GM21367 (cell line): ENCODE results near the gene SLC31A2.
"Not testable (repeated sequence)": the region's sequence is repeated elsewhere in the genome, so short reads cannot be mapped to it uniquely, and the experiment has no call there.

Experiments used
- ATAC-seq: cut with Tn5 transposase; IDR thresholded peaks from one replicate; pipeline ENCODE4 v1.9.1; 2021; ENCODE audit not compliant: unreplicated experiment

The SLC31A2 gene

DNA sequence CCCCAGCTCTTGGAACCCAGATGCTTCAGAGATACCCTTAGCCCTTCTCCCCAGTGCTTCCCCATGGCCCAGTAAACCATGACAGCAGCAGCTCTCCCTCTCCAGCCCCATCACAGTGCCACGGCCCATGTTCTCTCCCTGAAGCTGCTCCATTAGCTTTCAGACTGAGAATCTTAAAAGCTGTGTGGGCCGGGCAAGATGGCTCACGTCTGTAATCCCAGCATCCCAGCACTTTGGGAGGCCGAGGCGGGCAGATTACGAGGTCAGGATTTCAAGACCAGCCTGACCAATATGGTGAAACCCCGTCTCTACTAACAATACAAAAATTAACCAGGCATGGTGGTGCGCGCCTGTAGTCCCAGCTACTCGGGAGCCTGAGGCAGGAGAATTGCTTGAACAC is 1.2 kb upstream of the SLC31A2 start:
- ATAC-seq = not testable (repeated sequence)

- ATAC-seq = no peak
Measured at GRCh38 chr9:113151696-113152630, 1.2 kb downstream of the SLC31A2 start.

DNA sequence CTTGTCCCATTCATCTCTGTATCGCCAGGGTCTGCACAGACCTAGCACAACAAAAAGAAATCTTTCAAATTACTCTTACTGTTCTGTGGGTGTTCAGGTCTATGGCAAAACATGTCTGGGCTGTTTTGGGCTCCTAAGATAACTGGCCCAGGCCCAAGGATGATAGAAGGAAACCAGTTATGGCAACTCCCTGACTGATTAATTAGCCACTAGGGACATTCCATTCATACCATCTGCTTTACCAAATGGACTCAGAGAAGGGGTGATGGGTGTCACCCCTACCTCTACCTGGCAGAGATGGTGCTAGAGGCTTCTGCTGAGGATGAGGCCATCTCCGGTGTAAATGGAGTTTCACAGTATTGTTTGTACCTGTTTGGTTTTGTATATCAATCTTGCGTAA is 1.9 kb downstream of the SLC31A2 start:
- no peak for ATAC-seq

DNA sequence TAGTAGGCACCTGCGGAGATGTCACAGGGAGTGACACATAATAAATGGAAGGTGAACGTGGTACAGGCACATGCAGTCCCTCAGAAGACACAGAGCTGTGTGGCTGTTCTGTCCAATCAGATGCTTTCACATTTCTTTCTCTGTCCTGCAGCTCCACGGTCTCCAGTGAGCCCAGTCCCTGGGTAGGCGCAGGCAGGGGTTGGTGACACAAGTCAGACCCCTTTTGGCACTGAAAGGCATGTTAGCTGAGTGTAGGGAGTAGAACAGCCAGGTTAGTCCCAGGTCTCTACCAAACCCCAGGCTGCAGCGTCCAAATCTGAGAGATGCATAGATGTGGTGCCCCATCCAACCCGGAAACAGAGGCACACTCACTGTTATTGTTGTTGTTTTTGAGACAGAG is 2.8 kb downstream of the SLC31A2 start:
- ATAC-seq = no peak

DNA sequence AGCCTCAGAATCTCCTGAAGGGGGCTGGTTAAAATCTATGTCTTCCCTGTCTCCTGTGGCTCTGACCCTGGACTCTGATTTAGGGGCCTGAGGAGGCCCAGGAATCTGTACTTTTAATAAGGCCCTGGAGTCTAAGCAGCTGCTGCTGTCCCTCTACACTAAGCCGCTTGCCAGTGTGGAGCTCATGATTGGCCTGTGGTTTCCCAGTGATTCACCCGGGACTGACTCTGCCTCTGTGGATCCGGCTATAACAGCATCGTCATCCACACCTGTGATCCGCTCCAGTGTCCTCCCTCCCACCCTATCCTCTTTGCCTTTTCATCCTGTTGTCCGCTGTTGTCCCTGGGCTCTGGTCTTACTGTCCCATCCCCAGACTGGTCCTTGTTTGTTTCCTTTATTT is 3.7 kb downstream of the SLC31A2 start:
- no peak for ATAC-seq

DNA sequence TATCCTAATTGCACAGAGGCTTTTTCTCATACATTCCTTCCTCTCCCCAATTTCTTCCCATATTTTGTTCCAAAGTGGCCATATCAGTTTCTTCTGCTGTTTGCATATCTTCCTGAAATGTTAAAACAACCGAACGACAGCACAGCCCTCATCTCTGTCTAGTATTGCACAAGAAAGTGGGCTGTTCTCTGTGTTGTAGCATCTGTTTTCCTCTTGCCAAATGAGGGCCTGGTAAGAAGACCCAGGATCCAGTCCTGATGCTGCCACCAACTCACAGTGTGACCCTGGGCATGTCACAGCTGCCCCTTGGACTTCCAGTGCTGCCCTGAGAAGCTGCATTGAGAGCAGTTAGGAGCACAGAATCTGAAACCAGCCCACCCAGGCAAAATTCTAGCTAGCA is 4.1 kb downstream of the SLC31A2 start:
- no peak for ATAC-seq

GRCh38 chr9:113155911-113156588 is 5.2 kb downstream of the SLC31A2 start:
- ATAC-seq = no peak

DNA sequence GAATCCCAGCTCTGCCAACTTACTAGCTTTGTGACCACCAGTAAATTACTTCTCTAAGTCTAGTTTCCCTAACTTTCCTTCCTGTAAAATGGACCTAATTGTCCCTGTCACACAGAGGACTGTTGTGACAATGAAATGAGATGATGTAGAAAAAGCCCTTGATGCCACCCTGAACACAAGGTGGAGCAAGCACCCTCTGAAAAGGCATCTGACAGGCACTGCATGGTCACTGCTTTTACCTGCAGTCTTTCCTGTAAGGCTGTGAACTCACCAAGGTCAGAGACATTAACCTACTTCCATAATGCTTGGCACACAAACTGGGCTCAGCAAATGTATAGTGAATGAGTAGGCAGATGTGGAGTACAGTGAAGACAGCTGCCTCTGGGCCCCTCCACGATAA is 6.1 kb downstream of the SLC31A2 start:
- no peak for ATAC-seq

DNA sequence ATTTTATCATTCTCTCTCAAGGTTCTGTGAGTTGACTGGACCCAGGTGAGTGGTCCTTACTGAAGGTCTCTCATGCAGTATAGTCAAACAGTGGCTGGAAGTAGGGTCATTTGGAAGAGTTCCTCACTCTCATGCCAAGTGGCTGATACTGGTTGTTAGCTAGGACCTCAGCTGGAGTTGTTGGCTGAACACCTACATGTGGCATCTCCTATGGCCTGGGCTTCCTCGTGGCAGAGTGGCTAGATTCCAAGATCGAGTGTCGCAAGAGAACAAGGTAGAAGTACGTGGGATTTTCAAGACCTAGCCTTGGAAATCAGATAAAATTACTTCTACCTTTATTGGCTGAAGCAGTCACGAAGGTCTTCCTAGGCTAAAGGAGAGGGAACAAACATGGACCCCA is 7.6 kb downstream of the SLC31A2 start:
- ATAC-seq = no peak

DNA sequence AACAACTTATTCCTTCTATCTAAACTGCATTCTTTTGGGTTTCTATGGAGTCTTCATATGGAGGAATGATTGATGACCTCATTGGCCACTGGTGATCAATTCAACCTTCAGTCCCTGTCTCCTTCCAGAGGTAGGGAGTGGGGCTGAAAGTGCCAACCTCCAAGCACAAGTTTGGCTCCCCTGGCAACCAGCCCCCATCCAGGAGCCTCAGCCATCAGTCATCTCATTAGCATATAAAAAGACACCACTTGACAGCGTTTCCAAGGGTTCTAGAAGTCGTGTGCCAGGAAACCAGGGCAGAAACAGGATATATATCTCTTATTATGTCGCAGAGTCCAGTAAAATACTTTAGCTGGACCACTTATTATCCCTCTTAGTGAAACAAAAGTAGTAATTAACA is 9.8 kb downstream of the SLC31A2 start:
- ATAC-seq = no peak

GRCh38 chr9:113163001-113163400 is 12.2 kb downstream of the SLC31A2 start:
- ATAC-seq = no peak

DNA sequence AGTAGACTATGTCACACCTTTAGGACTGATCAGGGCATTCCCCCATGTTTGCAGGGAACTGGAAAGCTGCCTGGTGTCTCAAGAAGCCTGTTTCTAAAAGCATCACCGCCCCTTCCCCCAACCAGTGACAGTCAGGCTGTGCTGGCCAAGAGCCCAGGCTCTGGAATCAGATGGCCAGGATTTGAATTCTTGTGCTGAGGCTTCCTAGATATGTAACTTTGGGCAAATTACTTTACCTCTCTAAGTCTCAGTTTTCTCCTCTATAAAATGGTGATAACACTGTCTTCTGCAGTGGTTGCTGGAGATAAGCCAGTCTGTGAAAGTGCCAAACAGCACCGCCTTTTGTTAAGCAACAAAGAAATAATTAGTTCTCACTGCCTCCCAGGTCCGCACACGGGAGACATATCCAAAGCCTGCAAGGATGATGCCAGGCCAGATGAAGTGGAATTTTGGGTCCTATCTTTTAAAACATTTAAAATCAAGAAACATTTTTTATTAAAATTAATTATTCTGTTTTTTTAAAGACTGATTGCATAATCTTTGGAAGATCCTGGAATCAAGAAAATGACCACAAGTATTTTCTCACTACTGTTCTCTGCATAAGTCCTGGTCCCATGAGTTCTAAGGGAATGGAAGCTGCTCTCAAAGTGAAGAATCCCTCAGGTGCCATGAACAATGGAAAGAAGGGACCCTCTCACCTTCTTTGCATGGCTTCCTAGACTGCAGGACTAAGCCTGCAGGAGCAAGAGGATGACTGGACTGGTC is 13.9 kb downstream of the SLC31A2 start:
- ATAC-seq = no peak

DNA sequence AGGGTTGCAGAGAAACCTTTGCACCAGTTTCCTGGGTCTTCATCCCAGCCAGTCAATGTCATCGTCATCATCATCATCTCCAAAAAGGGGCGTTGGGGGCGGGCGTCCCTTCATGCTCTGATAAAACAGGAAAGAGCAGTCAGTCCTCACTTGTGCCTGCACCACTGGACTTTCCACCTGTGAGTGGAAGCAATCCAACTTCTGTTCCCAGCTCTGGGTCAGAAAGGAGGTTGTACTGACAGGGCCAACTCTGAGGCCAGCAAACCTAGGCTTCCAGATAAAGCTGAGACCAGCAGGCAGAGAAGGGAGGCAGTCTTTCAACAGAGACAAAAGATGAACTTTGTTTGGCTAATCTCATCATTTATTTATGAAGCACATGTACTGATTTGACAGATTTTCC is 15.2 kb downstream of the SLC31A2 start:
- no peak for ATAC-seq

- no peak for ATAC-seq
Measured at GRCh38 chr9:113168809-113169208, 18.0 kb downstream of the SLC31A2 start.

DNA sequence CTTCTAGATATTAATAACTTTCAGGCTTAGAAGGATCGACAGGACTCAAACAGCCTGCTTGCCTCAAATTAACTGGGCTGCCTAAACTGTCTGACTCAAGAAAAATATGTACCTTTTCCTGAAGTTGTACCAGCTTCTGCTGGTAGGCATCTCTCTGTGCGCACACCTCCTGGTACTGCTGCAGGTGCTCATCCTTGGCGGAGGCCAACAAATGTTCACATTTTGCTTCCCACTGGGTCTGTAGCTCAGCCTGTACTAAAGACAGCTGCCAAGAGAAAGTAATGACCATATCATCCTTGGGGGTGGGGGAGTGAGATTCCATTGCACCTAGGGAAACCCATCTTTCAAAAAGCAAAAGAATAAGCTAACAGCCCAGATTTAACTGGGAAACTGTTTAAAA is 22.5 kb downstream of the SLC31A2 start:
- no peak for ATAC-seq

DNA sequence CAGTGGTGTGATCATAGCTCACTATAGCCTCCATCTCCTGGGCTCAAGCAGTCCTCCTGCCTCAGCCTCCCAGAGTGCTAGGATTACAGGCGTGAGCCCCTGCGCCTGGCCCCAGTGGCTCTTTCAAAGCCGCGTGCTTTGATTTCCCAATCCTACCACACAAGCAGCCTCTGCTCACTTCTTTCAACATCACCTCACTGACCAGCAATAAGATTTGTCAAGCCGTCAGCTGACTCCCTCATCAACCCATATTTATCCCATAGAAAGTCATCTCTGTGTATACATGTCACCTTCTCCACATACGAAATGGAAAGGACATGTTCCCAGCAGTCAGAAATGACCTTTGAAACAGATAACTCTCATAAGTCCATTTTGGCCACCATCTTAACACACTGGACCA is 26.0 kb downstream of the SLC31A2 start:
- ATAC-seq = no peak

DNA sequence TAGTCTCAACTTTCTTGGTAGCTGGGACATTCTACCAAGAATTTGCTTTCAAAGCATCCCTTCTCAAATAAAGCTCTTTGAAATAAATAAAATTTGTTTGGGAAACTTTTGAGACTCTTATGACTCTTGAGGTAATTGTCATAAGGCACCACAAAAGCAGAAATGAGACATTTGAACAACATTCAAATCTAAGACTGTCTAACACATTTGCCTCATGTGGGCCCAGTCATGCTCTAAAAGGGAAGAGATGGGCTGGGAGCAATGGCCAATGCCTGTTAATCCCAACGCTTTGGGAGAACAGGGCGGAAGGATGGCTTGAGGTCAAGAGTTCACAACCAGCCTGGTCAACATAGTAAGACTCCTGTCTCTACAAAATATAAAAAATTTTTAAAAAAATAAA is 26.4 kb downstream of the SLC31A2 start:
- no peak for ATAC-seq

- ATAC-seq = no peak
Measured at GRCh38 chr9:113178087-113178486, 27.3 kb downstream of the SLC31A2 start.

GRCh38 chr9:113179839-113180238 is 29.0 kb downstream of the SLC31A2 start:
- no peak for ATAC-seq

DNA sequence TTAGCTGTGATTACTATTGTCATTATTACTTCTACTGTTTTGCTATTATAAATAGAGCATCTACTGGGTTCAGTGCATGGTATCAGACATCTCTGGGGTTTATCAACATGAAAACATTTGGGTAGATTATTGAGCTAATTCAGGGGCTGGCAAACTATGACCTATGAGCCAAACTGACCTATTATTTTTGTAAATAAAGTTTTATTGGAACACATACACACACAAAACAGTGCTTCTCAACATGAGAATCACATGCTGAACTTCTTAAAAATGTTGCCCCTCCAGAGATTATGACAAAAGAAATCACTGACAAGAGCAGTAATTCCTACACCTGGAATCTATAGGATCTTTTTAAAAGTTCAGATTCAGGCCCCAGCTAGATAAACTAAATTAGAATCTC is 30.4 kb downstream of the SLC31A2 start:
- no peak for ATAC-seq

DNA sequence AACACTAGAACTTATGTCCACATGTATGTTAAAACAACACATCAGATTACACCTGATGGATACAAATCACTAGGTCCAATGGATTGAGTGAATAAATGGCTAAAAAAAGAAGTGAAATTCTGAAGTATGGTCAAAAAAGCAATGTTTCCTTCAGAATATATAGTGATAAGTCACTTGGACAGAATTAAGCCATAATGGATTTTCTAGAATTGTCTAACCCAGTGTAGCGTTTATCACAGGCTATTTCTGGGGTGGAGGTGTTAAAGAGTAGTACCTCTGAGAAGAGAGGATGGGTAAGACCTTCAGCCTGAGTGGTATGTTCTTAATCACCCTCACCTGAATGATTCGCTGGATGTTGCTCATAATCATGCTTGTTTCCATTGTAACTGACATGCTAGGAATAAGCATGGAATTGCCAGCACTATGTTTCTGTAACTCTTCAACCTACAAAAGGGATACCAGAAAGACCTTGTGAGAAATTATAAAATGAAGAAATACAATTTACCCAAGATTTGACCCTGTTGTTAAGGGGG is 33.2 kb downstream of the SLC31A2 start:
- ATAC-seq = no peak
